Fibroblast of the aortic adventitia (primary cell): Measurements from ENCODE around the gene TMEM218. TPM values are rescaled to one million over a fixed set of nuclear protein-coding genes. Genes with fewer than 3 reads are reported as not detected.

ENCODE experiments used
- DNase-seq: peaks from one replicate; pipeline ENCODE4 v3.0.0-alpha.2; 2010; ENCODE audit warnings: low read depth
- H3K4me3 ChIP-seq: 2 replicates; pipeline ENCODE4 v1.5.1; 2011; ENCODE audit warnings: low read depth, mild to moderate bottlenecking, control low read depth, low read length, moderate library complexity
- total RNA-seq: library from RNA; depleted of rRNA; stranded (reverse); fragments of >200 nt; gene quantifications from 2 replicates; pipeline ENCODE4 v1.2.3, GENCODE V29; 2012; ENCODE audit warnings: low replicate concordance
- TF ChIP-seq, protein P1 (sequence below): IDR thresholded peaks from 2 replicates; pipeline ENCODE4 v1.5.1; 2011; ENCODE audit warnings: mild to moderate bottlenecking, low read length, control low read depth, inconsistent platforms; ENCODE audit not compliant: insufficient read depth

The TMEM218 gene
- total RNA-seq, 1 donor: 35.1 TPM

DNA sequence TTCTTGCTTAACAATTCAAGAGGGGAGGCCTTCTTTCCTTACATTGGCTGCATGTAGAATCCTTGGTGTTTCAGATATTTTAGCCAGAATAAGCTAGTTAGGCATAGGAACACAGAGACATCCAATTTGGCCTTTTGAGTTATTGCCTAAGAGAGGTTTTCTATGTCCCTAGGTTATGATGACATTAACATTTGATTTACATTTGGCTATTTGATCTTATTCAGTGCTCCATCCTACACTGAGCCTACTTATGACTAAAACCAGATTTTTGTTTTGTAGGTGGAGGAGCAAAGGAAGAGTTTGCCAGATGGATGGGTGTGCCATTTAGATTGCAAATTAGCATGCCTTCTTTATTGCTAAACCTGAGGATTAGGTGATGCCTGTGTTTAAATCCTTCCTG is 59.4 kb downstream of the TMEM218 start:
- TF ChIP-seq, protein P1, sequence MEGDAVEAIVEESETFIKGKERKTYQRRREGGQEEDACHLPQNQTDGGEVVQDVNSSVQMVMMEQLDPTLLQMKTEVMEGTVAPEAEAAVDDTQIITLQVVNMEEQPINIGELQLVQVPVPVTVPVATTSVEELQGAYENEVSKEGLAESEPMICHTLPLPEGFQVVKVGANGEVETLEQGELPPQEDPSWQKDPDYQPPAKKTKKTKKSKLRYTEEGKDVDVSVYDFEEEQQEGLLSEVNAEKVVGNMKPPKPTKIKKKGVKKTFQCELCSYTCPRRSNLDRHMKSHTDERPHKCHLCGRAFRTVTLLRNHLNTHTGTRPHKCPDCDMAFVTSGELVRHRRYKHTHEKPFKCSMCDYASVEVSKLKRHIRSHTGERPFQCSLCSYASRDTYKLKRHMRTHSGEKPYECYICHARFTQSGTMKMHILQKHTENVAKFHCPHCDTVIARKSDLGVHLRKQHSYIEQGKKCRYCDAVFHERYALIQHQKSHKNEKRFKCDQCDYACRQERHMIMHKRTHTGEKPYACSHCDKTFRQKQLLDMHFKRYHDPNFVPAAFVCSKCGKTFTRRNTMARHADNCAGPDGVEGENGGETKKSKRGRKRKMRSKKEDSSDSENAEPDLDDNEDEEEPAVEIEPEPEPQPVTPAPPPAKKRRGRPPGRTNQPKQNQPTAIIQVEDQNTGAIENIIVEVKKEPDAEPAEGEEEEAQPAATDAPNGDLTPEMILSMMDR: no peak
- H3K4me3 ChIP-seq: no peak overlapping the region
- DNase-seq: no peak

DNA sequence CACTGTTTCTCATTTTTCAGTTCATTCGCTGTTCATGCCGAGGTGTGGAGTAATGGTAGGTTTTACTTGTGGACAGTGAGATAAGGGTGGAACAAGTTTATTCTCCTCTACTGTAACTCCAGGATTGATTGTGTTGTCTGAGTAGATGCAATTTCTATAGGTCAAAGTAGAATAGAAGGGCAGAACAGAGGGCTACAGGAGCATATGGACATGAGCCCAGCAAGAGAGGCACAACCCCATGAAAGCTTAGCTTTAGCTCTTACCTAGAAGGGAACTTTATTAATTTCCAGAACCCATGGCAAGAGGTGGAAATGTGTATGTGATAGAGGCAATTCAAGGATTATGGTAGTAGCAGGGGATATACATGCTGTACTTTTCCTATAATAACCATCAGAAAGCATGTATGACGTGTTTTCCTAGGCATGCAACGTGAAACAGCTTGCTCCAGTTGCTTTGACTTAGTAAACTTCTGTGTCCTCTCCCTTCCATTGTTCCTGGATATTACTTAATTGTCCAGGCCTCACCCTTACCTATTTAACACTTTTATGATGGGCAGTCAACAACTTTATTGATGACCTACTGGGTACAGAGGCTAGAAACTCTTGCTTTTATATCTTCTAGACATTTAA is 62.1 kb downstream of the TMEM218 start:
- no peak for DNase-seq
- TF ChIP-seq, protein P1: no peak

More for the DNA sequence above, 62.1 kb downstream of the TMEM218 start:
- no peak overlapping the region for H3K4me3 ChIP-seq

Other genes starting within 250 kb of the TMEM218 start
- 11.7 and 13.6 TPM in 2 replicates for gene ROBO3, start 246.2 kb downstream of the TMEM218 start, total RNA-seq
- 1.3 and 3.3 TPM in 2 replicates for gene ROBO4, start 213.8 kb downstream of the TMEM218 start, total RNA-seq
- gene HEPN1, start 192.4 kb downstream of the TMEM218 start, total RNA-seq: not detected in 2 replicates
- gene HEPACAM, start 175.6 kb downstream of the TMEM218 start, total RNA-seq: not detected in 2 replicates
- 3.6 and 9.8 TPM in 2 replicates for gene CCDC15, start 157.4 kb downstream of the TMEM218 start, total RNA-seq
- 0.08 and 0.63 TPM in 2 replicates for gene SLC37A2, start 48.3 kb downstream of the TMEM218 start, total RNA-seq
- gene PKNOX2, start 53.1 kb upstream of the TMEM218 start, total RNA-seq: 2.0 and 8.6 TPM in 2 replicates